GM19351 (cell line): ENCODE data around the gene ZIC5.

ENCODE experiments used
- ATAC-seq: cut with Tn5 transposase; IDR thresholded peaks from one replicate; pipeline ENCODE4 v1.9.1; 2021; ENCODE audit warnings: mild to moderate bottlenecking, moderate library complexity; ENCODE audit not compliant: unreplicated experiment

ZIC5 gene

DNA sequence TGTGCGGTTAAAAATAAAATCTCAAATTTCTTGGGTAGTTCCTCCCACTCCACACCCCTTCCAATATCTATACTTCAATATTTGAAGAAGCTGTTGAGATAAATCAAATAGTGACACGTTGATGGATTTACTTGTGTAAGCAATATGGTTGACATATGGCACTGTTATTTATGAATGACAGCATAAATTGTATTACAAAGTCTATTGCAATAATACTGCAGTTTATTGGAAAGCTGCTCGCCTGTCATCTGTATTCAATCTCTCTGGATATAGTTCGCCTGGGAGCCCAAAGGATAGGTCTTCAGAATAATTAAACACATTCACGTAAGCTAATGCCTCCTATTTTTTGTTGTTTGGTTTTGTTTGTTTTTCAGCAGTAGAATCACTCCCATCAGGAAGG lies 5.0 kb upstream of the ZIC5 start:
- ATAC-seq, result no peak

DNA sequence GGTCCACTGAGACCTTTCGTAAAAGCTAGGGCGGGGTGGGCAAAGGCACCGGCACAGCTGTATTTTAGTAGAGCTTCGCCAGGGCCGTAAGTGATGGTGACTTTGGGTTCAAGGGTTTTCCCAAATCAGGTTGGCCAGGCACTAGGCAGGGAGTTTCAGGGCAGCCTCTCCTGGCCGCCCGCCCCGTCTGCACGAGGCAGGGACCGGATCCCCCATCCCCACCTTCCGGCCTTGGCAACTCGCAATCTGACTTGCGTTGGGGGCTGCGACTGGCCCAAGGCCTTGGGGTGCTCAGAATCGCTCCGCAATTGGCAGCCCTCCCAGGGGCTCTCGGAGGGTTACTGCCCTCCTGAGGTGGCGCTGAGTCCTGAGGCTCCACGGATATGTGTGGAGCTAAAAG lies 4.1 kb upstream of the ZIC5 start:
- no peak for ATAC-seq

DNA sequence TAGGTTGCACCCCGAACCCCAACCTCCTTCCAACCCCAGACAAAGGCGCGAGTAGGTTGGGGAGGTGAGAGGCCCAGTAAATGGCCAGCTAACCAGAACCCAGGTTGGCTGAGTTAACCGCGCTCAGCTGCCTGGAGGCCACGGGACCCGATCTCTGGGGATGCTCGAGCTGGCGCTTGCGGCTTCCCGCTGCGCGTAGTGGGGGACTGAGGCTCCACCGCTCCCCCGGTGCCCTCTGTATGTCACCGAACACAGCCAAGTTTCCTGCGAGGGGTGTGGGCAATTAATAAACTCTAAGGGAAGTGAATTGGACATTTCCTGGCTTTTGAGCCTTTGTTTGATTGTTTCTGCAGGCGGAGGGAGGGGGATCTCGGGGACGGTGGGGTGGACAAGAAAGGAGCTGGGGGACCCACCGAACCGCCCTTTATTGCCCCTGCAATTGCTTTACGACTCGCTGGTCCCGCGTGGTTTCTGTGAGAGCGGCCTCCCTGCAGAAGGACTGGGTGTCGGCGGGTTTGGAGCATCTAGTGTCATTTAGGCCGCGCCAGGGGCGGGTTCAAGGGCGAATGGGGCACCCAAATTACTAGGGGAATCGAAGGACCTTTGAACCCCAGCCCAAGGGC lies 3.5 kb upstream of the ZIC5 start:
- ATAC-seq, result no peak

DNA sequence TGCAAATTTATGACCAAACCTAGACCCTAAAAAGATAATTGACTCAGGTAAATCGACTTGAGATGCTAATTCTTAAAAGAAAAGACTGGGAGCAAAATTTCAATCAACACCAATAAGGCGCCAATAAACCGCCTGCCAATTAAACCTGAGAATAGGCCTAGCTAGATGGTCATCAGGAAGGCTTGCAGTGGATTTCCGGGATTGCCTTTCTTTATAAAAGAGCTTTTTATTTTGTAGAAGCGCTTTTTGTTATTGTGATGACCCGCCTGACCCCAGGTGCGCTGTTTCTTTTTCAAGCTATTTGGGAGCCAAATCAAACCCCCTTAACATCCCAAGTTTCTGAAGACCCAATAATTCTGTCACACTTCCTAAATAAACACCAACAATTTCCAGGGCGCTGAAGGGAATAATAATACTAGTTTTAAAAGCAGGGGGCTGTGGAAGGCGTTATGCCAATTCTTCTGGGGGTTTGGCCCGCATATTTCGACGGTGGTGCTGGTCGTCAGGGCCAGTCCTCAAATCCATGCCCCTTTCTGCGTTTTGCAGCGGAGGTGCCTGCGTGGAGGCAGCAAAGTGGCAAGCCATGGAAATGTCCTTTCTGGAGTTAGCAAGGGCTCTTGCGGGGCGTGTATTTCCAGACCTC lies 2.9 kb upstream of the ZIC5 start:
- ATAC-seq, result no peak

GRCh38 chr13:99973808-99974185 lies 2.2 kb upstream of the ZIC5 start:
- ATAC-seq, result no peak

GRCh38 chr13:99973163-99973807 lies 1.7 kb upstream of the ZIC5 start:
- ATAC-seq, result no peak

- no peak for ATAC-seq
Observed at GRCh38 chr13:99972190-99972731, 694 bp upstream of the ZIC5 start.

DNA sequence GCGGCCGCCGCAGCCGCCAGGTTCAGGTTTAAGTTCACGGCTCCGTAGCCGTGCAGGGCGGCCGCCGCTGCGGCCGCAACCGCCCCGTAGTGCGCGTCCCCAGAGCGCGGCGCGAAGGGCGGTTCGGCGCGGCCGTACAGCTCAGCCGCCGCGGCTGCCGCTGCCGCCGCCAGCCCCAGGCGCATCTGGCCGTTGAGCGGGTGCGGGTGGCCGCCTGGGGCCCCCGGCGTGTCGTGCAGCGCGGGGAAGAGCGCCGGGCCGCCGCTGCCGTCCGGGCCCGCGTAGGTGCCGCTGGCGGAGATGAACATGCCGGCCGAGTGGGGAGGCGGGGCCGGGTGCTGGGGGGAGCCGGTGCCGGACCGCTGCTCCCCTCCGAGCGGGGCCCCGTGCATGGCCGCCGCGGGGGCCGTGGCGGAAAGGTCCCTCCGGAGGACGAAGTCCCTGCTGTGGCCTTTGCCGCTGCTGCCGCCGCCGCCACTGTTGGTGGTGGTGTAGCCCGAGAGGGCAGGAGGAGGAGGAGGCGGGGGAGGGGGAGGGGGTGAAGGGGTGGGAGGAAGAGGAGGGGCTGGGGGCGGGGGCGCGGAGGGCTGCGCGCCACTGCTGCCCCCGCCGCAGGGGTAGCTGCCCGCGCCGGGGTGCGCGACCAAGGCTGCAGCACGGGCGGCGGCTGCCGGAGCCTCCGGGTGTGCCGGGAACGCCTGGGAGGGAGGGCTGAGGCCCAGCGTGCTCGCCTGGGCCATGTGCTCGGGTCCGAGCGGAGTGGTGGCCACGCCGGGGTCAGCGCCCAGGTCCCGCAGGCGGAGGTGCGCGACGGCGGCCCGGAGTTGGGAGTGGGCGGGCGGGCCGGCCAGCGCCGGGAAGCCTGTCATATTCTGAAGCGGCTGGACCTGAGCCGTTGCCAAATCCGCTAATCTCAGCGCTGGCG lies 654 bp downstream of the ZIC5 start:
- peak; percentile 31 for ATAC-seq

DNA sequence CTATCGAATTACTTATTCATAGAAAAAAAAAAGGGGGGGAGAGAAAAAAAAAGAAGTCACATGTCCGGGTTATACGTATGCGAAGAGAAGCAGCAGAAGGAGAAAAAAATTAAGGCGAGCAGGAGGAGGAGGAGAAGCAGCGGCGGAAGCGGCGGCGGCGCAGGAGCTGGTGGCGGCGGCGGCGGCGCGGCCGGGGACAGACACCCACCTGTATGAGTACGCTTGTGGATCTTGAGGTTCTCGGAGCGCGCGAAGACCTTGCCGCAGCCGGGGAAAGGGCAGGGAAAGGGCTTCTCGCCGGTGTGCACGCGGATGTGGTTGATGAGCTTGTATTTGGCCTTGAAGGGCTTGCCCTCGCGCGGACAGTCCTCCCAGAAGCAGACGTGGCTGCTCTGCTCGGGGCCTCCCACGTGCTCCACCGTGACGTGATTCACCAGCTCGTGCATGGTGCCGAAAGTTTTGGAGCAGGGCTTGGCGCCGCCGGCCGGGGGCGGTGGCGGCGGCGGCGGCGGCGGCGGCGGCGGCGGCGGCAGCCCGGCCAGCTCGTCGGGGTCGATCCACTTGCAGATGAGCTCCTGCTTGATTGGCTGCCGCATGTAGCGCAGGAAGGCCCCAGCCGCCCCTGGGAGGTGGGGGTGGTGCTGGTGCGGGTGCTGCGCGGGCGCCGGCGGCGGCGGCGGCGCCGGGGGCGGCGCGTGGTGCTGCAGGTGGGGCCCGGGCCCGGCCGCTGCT lies 1.5 kb downstream of the ZIC5 start:
- peak; percentile 37 for ATAC-seq

DNA sequence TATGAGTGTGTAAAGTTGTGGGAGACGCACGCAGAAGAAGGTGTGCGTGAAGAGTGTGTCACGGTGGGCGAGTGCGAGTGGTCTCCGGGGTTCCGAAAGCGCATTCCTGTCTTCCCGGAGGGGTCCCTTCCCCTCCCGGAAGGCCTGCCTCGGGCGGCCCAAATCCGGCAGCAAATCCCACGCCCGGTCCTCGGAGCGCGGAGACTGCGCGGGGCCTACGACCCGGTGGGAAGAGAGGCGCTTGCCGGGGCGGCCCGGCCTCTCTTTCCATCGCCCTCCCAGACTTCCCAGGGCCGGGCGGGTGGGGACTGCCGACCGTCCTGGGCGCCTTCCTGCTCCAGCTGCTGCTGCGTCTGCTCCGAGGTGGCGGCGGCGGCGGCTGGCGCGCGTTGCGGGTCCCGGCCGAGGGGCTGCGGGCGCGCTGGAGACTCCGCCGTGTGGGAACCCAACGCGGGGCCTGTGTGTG lies 2.1 kb downstream of the ZIC5 start:
- no peak for ATAC-seq

GRCh38 chr13:99968521-99969452 lies 2.8 kb downstream of the ZIC5 start:
- ATAC-seq, result no peak

DNA sequence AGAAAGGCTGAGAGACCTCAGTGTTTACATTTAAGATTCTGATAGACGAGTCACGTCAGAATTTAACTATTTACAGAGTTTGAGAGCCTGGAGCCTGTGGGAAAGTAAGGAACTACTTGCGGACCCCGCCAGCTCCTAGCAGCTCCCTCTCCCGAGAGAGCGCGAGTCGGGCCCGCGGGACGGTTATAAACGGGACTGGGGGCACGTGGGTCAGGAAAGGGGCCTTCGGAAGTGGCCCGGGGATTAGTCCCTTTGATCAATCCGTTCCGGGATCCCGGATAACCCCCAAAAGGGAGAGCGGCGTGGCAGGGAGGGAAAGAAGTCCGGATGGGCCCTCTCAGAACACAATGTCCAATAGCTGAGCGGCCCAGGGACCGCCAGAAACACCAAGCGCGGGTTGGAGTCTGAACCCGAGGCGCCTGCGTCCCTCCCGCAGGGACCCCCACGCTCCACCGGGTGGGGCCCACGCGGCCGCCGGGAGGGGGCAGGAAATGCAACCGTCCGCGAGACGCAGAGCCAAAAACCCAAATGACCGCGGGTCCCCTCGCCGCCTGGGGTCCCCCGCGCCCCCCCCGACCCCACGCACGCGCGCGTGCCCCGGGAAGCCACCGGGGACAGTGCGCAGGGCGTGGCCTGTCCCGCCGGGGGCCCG lies 3.6 kb downstream of the ZIC5 start:
- no peak for ATAC-seq

- no peak for ATAC-seq
Observed at GRCh38 chr13:99967498-99967868, 4.1 kb downstream of the ZIC5 start.

GRCh38 chr13:99966064-99966805 lies 5.3 kb downstream of the ZIC5 start:
- no peak for ATAC-seq

GRCh38 chr13:99965329-99966000 lies 6.1 kb downstream of the ZIC5 start:
- ATAC-seq, result no peak

DNA sequence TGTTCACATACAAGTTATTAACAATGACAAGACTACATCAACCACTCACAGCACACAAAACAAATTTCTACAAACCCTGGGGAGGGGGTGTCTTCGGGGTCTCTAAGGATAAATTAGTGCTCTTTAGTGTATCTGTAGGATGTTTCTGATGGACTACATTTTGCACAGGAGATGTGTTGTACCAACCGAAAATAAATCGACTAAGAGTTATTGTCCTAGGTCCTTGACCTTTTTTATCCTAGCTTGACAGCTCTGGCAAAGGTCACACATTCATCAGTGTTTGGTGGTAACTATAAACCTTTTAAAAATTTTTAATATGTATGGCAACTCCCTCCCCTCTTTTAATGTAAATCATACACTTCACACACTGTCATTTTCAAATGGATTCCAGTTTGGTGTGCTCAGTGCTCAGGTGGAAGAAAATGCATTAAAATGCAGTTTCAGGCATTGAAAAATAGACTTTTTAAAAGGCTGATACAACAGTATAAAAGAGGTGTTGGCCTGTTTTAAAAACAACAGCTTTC lies 7.7 kb downstream of the ZIC5 start:
- ATAC-seq, result no peak

GRCh38 chr13:99962242-99962641 lies 9.3 kb downstream of the ZIC5 start:
- no peak for ATAC-seq
